Adrenal gland (tissue), 5 donors: Measurements from ENCODE around the gene CORO7.

ENCODE experiments used
- POLR2A ChIP-seq, 2 donors: fragments of 450-650 bp; IDR thresholded peaks; one replicate each; pipeline ENCODE4 v1.6.1; 2017; ENCODE audit warnings: antibody characterized with exemption in 2 of 2, mild to moderate bottlenecking in 2 of 2, moderate library complexity in 1 of 2
- TF ChIP-seq, protein P1 (sequence below), 6 experiments: fragments of 450-650 bp in 4 of 6; fragments of 200-600 bp in 2 of 6; sonication (generic) in 1 of 6; IDR thresholded peaks; 1 replicate in 5 of 6; 2 replicates in 1 of 6; pipeline versions ENCODE4 v1.5.1 to v1.8.0; 2016 to 2021; ENCODE audit warnings: antibody characterized with exemption in 6 of 6, mild to moderate bottlenecking in 2 of 6, moderate library complexity in 1 of 6
- donor health status: DM: no; HTN: no; CAD: no.

GRCh38 chr16:4332083-4332482 is 84.3 kb downstream of the CORO7 start:
- TF ChIP-seq, protein P1, sequence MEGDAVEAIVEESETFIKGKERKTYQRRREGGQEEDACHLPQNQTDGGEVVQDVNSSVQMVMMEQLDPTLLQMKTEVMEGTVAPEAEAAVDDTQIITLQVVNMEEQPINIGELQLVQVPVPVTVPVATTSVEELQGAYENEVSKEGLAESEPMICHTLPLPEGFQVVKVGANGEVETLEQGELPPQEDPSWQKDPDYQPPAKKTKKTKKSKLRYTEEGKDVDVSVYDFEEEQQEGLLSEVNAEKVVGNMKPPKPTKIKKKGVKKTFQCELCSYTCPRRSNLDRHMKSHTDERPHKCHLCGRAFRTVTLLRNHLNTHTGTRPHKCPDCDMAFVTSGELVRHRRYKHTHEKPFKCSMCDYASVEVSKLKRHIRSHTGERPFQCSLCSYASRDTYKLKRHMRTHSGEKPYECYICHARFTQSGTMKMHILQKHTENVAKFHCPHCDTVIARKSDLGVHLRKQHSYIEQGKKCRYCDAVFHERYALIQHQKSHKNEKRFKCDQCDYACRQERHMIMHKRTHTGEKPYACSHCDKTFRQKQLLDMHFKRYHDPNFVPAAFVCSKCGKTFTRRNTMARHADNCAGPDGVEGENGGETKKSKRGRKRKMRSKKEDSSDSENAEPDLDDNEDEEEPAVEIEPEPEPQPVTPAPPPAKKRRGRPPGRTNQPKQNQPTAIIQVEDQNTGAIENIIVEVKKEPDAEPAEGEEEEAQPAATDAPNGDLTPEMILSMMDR (IDR thresholded peaks at IDR 0.05) = no peak
- TF ChIP-seq POLR2A (IDR thresholded peaks at IDR 0.05) = no peak
